ENCODE measurements around the gene R3HDM4. TPM values are rescaled to one million over a fixed set of nuclear protein-coding genes. Genes with fewer than 3 reads are reported as not detected.

R3HDM4 gene
- total RNA-seq, 1 donor from 2014 or later, result 57.9 TPM

DNA sequence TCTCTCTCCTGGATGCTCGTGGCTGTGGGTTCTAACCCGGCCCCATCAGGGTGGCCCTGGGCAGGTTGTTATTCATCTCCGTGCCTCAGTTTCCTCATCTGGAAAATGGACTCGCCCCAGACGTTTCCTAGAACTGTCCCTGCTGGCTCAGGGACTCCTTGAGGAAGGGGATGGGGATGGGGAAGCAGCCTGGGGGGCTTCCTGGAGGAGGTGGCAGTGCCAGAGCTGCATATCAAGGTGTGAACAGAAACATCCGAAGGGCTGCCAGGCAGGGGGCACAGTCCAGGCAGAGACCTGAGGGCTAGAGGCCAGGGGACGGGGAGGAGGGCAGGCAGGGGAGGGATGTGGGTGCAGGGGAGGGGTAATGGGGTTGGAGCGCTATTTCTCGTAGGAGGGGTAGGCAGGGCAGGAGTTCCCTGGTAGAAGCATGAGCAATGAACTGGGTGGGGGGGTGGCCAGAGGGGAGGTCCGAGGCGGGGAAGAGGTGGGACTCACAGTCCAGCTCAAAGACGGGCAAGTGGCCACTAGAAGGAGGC lies 64.6 kb downstream of the R3HDM4 start:
- DNase-seq (ENCODE audit: low read depth) (no peak), FAIRE-seq (no peak)
- peaks cover 16% of the 10 kb centered on the region for H3K27me3 ChIP-seq (ENCODE audit: insufficient read depth, low read length)
- no peaks in the 10 kb centered on the region for H3K36me3 ChIP-seq (ENCODE audit: insufficient read depth, low read length)
- TF ChIP-seq CTCF (IDR thresholded peaks at IDR 0.05; ENCODE audit: insufficient read depth, low read depth, low read length) (no peak), EZH2 (IDR thresholded peaks at IDR 0.05; ENCODE audit: insufficient read depth, low read length) (no peak)
- H3K4me3 ChIP-seq (ENCODE audit: insufficient read depth, low read depth, low read length), result no peak overlapping the region
- H3K4me1 ChIP-seq (ENCODE audit: insufficient read depth, low read length), result no peaks in the 10 kb centered on the region
- H3K27ac Mint-ChIP-seq (ENCODE audit: unreplicated experiment), result no peak overlapping the region
- H3K4me3 Mint-ChIP-seq (ENCODE audit: unreplicated experiment), result no peak overlapping the region
- no peak overlapping the region for H3K9ac ChIP-seq (ENCODE audit: low read length)
- H3K9me3 ChIP-seq (ENCODE audit: insufficient read depth, low read depth, low read length), result no peaks in the 10 kb centered on the region
- peaks cover 23% of the 10 kb centered on the region for H3K27me3 Mint-ChIP-seq (ENCODE audit: low read depth, unreplicated experiment)
- H3K9me3 Mint-ChIP-seq (ENCODE audit: unreplicated experiment), result no peaks in the 10 kb centered on the region
- H3K79me2 ChIP-seq (ENCODE audit: insufficient read depth, low read length), result no peaks in the 10 kb centered on the region
- no peak overlapping the region for H2AFZ ChIP-seq (ENCODE audit: low read depth, low read length)
- no peaks in the 10 kb centered on the region for H4K20me1 ChIP-seq (ENCODE audit: insufficient read depth, low read length)
- H3K36me3 Mint-ChIP-seq (ENCODE audit: low read depth, unreplicated experiment), result no peaks in the 10 kb centered on the region
- H3K27ac ChIP-seq (ENCODE audit: low read depth, low read length), result no peak overlapping the region
- no peak overlapping the region for H3K4me2 ChIP-seq (ENCODE audit: low read length)
- H3K4me1 Mint-ChIP-seq (ENCODE audit: low read depth, unreplicated experiment), result no peaks in the 10 kb centered on the region

Other genes with a start within 250 kb of the R3HDM4 start
- 72.0 and 78.8 TPM in 2 replicates for gene FSTL3, start 236.8 kb downstream of the R3HDM4 start, total RNA-seq
- gene PRSS57, start 217.8 kb downstream of the R3HDM4 start, total RNA-seq, result not detected in 2 replicates
- 60.0 and 67.3 TPM in 2 replicates for gene PALM, start 204.3 kb downstream of the R3HDM4 start, total RNA-seq
- 0.36 and 0.43 TPM in 2 replicates for gene MISP, start 162.1 kb downstream of the R3HDM4 start, total RNA-seq
- gene PTBP1, start 115.8 kb downstream of the R3HDM4 start, total RNA-seq, result 366 and 386 TPM in 2 replicates
- gene PLPPR3, start 91.3 kb downstream of the R3HDM4 start, total RNA-seq, result 29.2 and 36.5 TPM in 2 replicates
- gene AZU1, start 85.4 kb downstream of the R3HDM4 start, total RNA-seq, result 1.00 and 1.4 TPM in 2 replicates
- not detected in 2 replicates for gene PRTN3, start 72.2 kb downstream of the R3HDM4 start, total RNA-seq
- gene ELANE, start 60.9 kb downstream of the R3HDM4 start, total RNA-seq, result not detected in 2 replicates
- gene CFD, start 53.6 kb downstream of the R3HDM4 start, total RNA-seq, result 0.59 and 0.65 TPM in 2 replicates
- 41.4 and 45.0 TPM in 2 replicates for gene MED16, start 20.0 kb downstream of the R3HDM4 start, total RNA-seq
- not detected in 2 replicates for gene RNU6-9, start 19.7 kb downstream of the R3HDM4 start, total RNA-seq
- not detected in 2 replicates for gene KISS1R, start 4.1 kb upstream of the R3HDM4 start, total RNA-seq
- 100 and 106 TPM in 2 replicates for gene ARID3A, start 12.8 kb upstream of the R3HDM4 start, total RNA-seq
- 60.0 and 68.9 TPM in 2 replicates for gene WDR18, start 71.1 kb upstream of the R3HDM4 start, total RNA-seq
- gene GRIN3B, start 87.2 kb upstream of the R3HDM4 start, total RNA-seq, result 2.5 and 2.7 TPM in 2 replicates
- 155 and 173 TPM in 2 replicates for gene TMEM259, start 107.9 kb upstream of the R3HDM4 start, total RNA-seq
- not detected in 2 replicates for gene RNU6-2, start 108.3 kb upstream of the R3HDM4 start, total RNA-seq
- gene CNN2, start 113.4 kb upstream of the R3HDM4 start, total RNA-seq, result 781 and 819 TPM in 2 replicates
- 14.3 and 18.4 TPM in 2 replicates for gene ABCA7, start 126.9 kb upstream of the R3HDM4 start, total RNA-seq
- 2.7 and 3.0 TPM in 2 replicates for gene ARHGAP45, start 153.9 kb upstream of the R3HDM4 start, total RNA-seq
- 180 and 207 TPM in 2 replicates for gene POLR2E, start 182.2 kb upstream of the R3HDM4 start, total RNA-seq
- gene GPX4, start 190.8 kb upstream of the R3HDM4 start, total RNA-seq, result 294 and 325 TPM in 2 replicates